Thyroid gland (tissue), 4 donors: ENCODE data around the gene LRRN1. TPM values are rescaled to one million over a fixed set of nuclear protein-coding genes. Genes with fewer than 3 reads are reported as not detected.

Experiments
- DNase-seq, 2 donors: peaks; one replicate each; pipeline ENCODE4 v3.0.0-alpha.2; 2019
- H3K27ac ChIP-seq, 3 donors: fragments of 200-600 bp; sonication (generic); 1 replicate in 2 of 3; 2 replicates in 1 of 3; pipeline ENCODE4 v1.5.1; 2016 to 2019; ENCODE audit warnings: mild to moderate bottlenecking in 1 of 3, moderate library complexity in 1 of 3
- H3K27me3 ChIP-seq: fragments of 200-600 bp; sonication (generic); one replicate; pipeline ENCODE4 v1.5.1; 2019
- H3K36me3 ChIP-seq, 2 donors: fragments of 200-600 bp; sonication (generic); one replicate each; pipeline ENCODE4 v1.5.1; 2016 to 2019
- H3K4me1 ChIP-seq, 2 donors: fragments of 200-600 bp; sonication (generic); one replicate each; pipeline ENCODE4 v1.5.1; 2017 to 2019
- H3K4me3 ChIP-seq, 3 donors: fragments of 200-600 bp; sonication (generic); replicated peaks in 1 of 3; 1 replicate in 2 of 3; 2 replicates in 1 of 3; pipeline ENCODE4 v1.5.1; 2016; ENCODE audit warnings: mild to moderate bottlenecking in 1 of 3
- H3K9me3 ChIP-seq: fragments of 200-600 bp; sonication (generic); one replicate; pipeline ENCODE4 v1.5.1; 2017
- CTCF ChIP-seq, 6 experiments: fragments of 200-600 bp in 3 of 6; fragments of 450-650 bp in 3 of 6; sonication (generic) in 3 of 6; IDR thresholded peaks; one replicate each; pipeline ENCODE4 v1.5.1; 2016 to 2019; ENCODE audit warnings: antibody characterized with exemption in 6 of 6, mild to moderate bottlenecking in 2 of 6, inconsistent platforms in 1 of 6, moderate library complexity in 1 of 6
- POLR2A ChIP-seq, 2 donors: fragments of 450-650 bp; IDR thresholded peaks; one replicate each; pipeline ENCODE4 v1.6.1; 2017; ENCODE audit warnings: antibody characterized with exemption in 2 of 2, mild to moderate bottlenecking in 2 of 2, moderate library complexity in 1 of 2
- WGBS, 2 donors: methylation state at CpG; one replicate each; pipeline ENCODE4 v1.1.5; 2017; 5-methylcytosine and 5-hydroxymethylcytosine counted together
- intact Hi-C: fragments of 100-400 bp; cut with DNase I; formaldehyde crosslinking; loops from one replicate; pipeline ENCODE4 v1.15.1; 2023
- total RNA-seq, 4 donors: library from RNA; depleted of rRNA; stranded (reverse); fragments of >200 nt; gene quantifications; one replicate each; pipeline ENCODE4 v1.2.3, GENCODE V29; 2016

The LRRN1 gene
- total RNA-seq, 4 donors from 2014 or later = 1.4 to 29.2 (median 21.0) TPM

DNA sequence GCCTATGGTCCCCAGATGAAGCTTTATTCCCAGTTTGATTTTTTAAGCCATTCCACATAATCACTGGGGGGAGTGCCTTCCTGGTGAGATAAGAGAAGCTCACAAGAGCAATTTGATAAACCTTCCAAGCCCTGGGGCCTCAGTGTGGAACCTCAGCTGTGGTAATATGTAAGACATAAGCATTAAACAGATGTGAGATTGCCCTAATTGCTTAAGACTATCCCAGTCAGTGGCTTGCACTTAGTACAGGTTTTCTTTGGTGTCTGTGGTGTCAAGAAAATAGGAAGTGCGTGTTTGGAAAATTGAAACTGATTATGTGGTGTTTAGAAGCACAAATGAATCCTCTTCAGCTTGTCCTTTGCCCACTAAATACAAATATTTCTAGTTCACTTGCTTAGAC is 54.3 kb downstream of the LRRN1 start:
- H3K36me3 ChIP-seq = no peaks in the 10 kb centered on the region
- no peaks in the 10 kb centered on the region for H3K27me3 ChIP-seq
- WGBS, 2 donors = 90 to 91% methylated on average over 1 of the region's 1 CpG
- no peaks in the 10 kb centered on the region for H3K9me3 ChIP-seq
- no peak for TF ChIP-seq POLR2A (IDR thresholded peaks at IDR 0.05)
- no peak for TF ChIP-seq CTCF (IDR thresholded peaks at IDR 0.05)
- H3K4me3 ChIP-seq = no peak overlapping the region
- no peak for DNase-seq
- no peaks in the 10 kb centered on the region for H3K4me1 ChIP-seq
- intact Hi-C loops = no loop called here
- no peak overlapping the region for H3K27ac ChIP-seq

DNA sequence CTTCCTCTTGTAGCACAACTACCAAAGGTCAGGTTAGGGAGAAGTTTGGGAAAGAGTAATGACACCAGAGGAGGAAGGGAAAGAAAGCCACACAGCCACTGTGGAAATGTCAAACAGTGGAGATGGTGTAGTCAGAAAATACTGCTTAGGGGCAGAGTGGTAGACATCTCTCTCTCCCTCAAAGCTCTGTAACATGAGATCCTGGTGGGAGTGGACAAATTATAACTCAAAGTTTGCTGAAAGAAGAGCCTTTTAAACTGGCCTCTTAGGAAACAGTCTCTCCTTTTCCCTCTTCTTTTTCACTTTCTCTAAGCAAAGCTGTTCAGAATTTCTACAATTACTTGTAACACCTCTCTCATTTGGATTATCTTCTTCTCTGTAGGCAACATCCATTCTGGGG is 55.8 kb downstream of the LRRN1 start:
- H3K4me1 ChIP-seq = no peaks in the 10 kb centered on the region
- intact Hi-C loops = no loop called here
- H3K4me3 ChIP-seq = no peak overlapping the region
- H3K36me3 ChIP-seq = no peaks in the 10 kb centered on the region
- no peaks in the 10 kb centered on the region for H3K9me3 ChIP-seq
- H3K27me3 ChIP-seq = no peaks in the 10 kb centered on the region
- no peak for DNase-seq
- H3K27ac ChIP-seq = no peak overlapping the region
- TF ChIP-seq CTCF (IDR thresholded peaks at IDR 0.05) (no peak), POLR2A (IDR thresholded peaks at IDR 0.05) (no peak)

- Histone ChIP-seq H3K27me3 (no peaks in the 10 kb centered on the region), H3K4me1 (no peaks in the 10 kb centered on the region), H3K9me3 (no peaks in the 10 kb centered on the region), H3K27ac (no peak overlapping the region), H3K36me3 (no peaks in the 10 kb centered on the region), H3K4me3 (no peak overlapping the region)
- no peak for DNase-seq
- intact Hi-C loops = no loop called here
- no peak for TF ChIP-seq POLR2A (IDR thresholded peaks at IDR 0.05)
- no peak for TF ChIP-seq CTCF (IDR thresholded peaks at IDR 0.05)
- WGBS, 2 donors = 61 to 86% methylated on average over 2 of the region's 2 CpGs
Measured at GRCh38 chr3:3860235-3860634, 61.0 kb downstream of the LRRN1 start.

- Histone ChIP-seq H3K4me1 (no peaks in the 10 kb centered on the region), H3K27ac (no peak overlapping the region), H3K4me3 (no peak overlapping the region), H3K9me3 (no peaks in the 10 kb centered on the region), H3K36me3 (no peaks in the 10 kb centered on the region), H3K27me3 (no peaks in the 10 kb centered on the region)
- no peak for DNase-seq
- 89 to 96% methylated on average over 5 of the region's 5 CpGs for WGBS, 2 donors
- TF ChIP-seq POLR2A (IDR thresholded peaks at IDR 0.05) (no peak), CTCF (IDR thresholded peaks at IDR 0.05) (no peak)
- intact Hi-C loops = no loop called here
Measured at GRCh38 chr3:3862534-3862933, 63.3 kb downstream of the LRRN1 start.

- no peak for DNase-seq
- no peaks in the 10 kb centered on the region for H3K36me3 ChIP-seq
- no peaks in the 10 kb centered on the region for H3K27me3 ChIP-seq
- WGBS, 2 donors = 78 to 80% methylated on average over 8 of the region's 8 CpGs
- TF ChIP-seq CTCF (IDR thresholded peaks at IDR 0.05) (no peak), POLR2A (IDR thresholded peaks at IDR 0.05) (no peak)
- intact Hi-C loops = no loop called here
- H3K9me3 ChIP-seq = no peaks in the 10 kb centered on the region
- no peak overlapping the region for H3K4me3 ChIP-seq
- H3K4me1 ChIP-seq = no peaks in the 10 kb centered on the region
- no peak overlapping the region for H3K27ac ChIP-seq
Measured at GRCh38 chr3:3875491-3875890, 76.3 kb downstream of the LRRN1 start.
